HTERT RPE-1 (cell line): ENCODE results near the gene ITCH.

Experiments used
- in situ Hi-C: fragments of 300-500 bp; cut with MboI; formaldehyde crosslinking; loops from 4 replicates; pipeline ENCODE4 v1.14.3; 2020; ENCODE audit warnings: low sequenced_read_pairs

Gene ITCH

DNA sequence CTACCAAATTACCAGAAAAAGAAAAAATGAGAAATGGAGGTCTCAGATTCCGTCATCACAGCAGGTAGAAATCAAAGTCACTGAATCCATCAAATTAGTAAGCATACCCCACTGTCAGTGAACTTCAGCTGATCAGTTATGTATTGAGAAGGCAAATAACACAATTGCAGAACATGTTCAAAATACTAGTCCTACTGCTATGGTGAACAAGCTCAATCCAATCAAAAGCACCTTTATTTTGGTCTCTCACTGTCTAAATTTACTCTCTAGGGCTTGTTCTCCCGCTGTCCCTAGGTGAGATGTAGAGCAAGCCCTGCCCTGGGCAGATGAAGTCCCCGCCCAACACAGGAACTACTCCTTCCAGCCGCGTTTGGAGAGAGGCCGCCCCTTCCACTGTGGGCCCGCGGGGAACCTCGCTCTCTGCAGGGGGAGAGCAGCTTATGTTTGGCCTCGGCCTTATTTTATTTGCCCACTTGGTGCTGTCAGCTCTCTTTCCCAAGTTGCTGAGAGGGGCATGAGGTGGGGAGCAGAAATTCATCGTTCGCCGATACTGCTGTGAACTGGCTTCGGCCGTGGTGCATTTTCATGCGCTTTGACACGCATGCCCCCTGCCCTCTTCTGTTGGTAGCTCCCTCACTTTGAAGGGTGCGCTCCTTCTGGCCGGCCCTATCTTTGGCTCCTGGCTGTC lies 181.2 kb downstream of the ITCH start:
- in situ Hi-C loops: no loop called here

- in situ Hi-C loops: no loop called here
Measured at GRCh38 chr20:34546751-34547181, 183.7 kb downstream of the ITCH start.

DNA sequence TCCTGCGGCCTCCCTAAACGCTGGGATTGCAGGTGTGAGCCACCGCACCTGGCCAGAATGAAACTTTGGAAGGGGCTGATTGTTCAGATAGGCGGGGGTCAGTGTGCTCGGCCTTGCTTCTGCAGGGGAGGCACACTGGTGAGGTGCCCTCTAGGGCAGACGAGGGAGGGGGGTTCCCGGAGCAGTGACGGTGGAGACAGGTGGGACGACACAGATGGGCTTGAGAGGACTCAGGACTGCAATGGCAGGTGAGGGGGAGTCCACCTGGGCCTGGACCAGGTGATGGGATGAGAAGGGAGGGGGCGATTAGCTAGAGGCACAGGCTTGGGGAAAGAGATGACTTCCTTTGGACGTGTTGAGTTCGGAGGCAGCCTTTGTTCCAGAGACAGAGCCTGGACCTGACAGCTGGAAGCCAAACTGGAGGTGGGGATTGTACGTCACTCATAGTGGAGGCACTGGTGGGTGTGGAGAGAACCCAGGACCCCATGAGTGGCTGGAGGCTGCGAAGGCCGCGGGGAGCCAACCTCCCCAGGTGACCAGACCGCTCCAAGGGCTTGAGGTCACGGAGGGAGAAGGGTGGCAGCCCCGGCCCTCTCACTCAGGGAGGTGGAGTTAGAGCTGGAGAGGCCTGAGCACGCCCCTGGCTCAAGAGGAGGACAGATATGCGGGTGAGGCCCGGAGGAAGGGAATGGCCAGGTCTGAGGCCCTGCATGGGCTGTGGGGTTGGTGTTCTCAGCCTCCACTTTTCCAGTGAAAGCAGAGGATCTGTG lies 185.0 kb downstream of the ITCH start:
- in situ Hi-C loops: no loop called here

DNA sequence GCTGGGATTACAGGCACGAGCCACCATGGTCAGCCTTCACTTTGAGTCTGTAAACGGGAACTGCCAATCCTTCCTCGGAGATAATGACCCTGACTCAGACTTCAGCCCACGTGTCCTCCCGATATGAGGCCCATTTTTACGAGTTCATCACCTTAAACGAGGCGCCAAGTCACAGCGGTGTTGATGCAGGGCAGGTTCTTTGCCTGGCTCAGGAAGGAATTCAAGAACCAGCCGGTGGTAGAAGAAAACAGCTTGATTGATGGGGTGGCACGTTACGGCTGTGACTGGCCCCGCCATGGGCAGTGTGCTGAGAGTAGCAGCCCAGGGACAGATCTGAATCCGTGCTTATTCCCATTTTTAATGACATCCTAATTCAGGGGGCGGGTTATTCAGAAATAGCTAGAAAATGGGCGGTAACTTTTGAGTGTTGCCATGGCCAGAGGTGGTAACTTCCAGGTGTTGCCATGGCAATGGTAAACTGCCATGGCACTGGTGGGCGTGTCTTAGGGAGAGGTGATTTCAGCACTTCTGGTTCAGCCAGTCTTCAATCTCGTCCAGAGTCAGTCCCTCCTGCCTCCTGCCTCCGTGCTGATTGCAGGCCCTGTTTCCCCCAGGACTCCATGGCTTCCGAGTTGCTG lies 186.3 kb downstream of the ITCH start:
- in situ Hi-C loops: no loop called here

DNA sequence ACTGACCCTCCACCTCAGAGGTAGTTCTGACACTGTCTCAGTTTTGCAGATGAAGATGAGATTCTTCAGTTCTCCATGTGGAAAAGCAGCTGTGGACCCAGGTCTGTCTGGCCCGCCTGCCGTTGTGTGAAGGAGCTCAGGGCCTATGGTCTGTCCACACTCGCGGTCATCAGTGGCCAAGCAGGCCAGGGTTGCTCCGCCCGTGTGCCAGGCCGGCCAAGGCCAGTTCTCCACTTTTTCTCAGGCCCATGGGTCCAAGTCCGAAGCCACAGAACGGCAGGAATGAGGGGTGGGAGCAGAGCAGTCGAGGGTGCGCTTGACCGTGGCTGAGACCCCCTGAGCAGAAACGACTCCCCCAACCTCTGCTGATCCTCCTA lies 186.8 kb downstream of the ITCH start:
- in situ Hi-C loops: no loop called here

GRCh38 chr20:34552569-34552968 lies 189.5 kb downstream of the ITCH start:
- in situ Hi-C loops: no loop called here

- in situ Hi-C loops: no loop called here
Measured at GRCh38 chr20:34553366-34553867, 190.3 kb downstream of the ITCH start.

- in situ Hi-C loops: no loop called here
Measured at GRCh38 chr20:34557936-34558319, 194.9 kb downstream of the ITCH start.

DNA sequence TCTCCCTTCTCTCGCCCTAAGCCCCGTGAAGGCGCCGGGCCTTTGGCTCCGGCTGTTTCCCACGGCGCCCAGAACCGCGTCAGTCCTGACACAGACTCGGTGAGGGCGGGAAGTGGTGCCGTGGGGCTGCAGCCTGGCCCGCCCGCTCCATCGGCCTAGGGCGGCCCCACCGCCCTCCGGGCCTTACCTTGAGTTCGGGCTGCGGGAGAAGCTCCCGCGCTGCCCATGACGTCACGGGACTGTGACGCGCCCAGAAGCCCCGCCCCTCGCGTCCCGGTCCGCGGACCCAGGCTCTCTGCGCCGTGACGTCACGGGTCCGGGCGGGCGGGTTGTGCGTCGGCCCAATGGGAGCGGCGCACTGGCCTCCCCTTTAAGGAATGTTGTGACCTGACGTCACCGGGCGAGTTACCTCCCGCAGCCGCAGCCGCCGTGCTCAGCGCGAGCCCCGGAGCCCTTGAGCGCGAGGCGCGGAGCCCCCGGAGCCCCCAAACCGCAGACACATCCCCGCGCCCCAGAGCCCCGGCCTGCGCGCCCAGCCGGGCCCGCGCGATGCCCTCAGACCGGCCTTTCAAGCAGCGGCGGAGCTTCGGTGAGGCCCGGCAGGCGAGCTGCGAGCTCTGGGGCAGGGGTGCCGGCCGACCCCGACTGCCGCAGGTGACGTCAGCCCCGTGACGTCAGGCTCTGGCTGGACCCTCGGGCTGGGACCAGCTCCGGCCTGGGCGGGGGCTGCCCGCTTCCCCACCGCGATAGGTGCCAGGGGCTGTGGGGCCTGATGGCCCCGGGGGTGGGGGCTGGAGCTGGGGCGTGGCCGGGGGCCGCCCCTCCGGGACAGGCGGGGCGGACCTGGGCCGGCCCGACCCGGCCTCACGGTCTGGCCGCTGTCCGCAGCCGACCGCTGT lies 195.5 kb downstream of the ITCH start, which contains the start of gene MAP1LC3A:
MAP1LC3A (plus strand) TSS at position 399 of the 899 bp plus-strand sequence; CDS start at position 550, 151 bp downstream.
- in situ Hi-C loops: no loop called here

GRCh38 chr20:34559311-34560140 lies 196.5 kb downstream of the ITCH start:
- in situ Hi-C loops: no loop called here

GRCh38 chr20:34560141-34560523 lies 197.1 kb downstream of the ITCH start:
- in situ Hi-C loops: no loop called here

- in situ Hi-C loops: no loop called here
Measured at GRCh38 chr20:34560614-34561013, 197.5 kb downstream of the ITCH start.
